Chondrocyte (in vitro differentiated cells): ENCODE measurements around the gene RPS6KA3. TPM values are rescaled to one million over a fixed set of nuclear protein-coding genes. Genes with fewer than 3 reads are reported as not detected.

ENCODE experiments used
- DNase-seq: peaks from one replicate; pipeline ENCODE4 v3.0.0; 2021; ENCODE audit warnings: mixed read lengths, low spot score
- H3K27ac Mint-ChIP-seq: one replicate; pipeline ENCODE4 v1.8.0; 2021; ENCODE audit warnings: mild to moderate bottlenecking, moderate library complexity, mixed read lengths; ENCODE audit not compliant: unreplicated experiment
- H3K27me3 Mint-ChIP-seq: 2 replicates; pipeline ENCODE4 v1.8.0; 2021; ENCODE audit warnings: low read depth, mixed read lengths
- H3K36me3 Mint-ChIP-seq: 2 replicates; pipeline ENCODE4 v1.8.0; 2021; ENCODE audit warnings: low read depth, mixed read lengths
- H3K4me1 Mint-ChIP-seq: 2 replicates; pipeline ENCODE4 v1.8.0; 2021; ENCODE audit warnings: low read depth, mild to moderate bottlenecking, mixed read lengths
- H3K4me3 Mint-ChIP-seq: one replicate; pipeline ENCODE4 v1.8.0; 2021; ENCODE audit warnings: mild to moderate bottlenecking, moderate library complexity, mixed read lengths; ENCODE audit not compliant: unreplicated experiment
- H3K9me3 Mint-ChIP-seq: 2 replicates; pipeline ENCODE4 v1.8.0; 2021; ENCODE audit warnings: low read depth, mixed read lengths
- CTCF ChIP-seq: fragments of 200-600 bp; sonication (generic); IDR thresholded peaks from 2 replicates; pipeline ENCODE4 v1.5.0; 2021; ENCODE audit warnings: antibody characterized with exemption, mild to moderate bottlenecking, moderate library complexity
- total RNA-seq: library from RNA; stranded (reverse); gene quantifications from 3 replicates; pipeline ENCODE4 v1.2.1, GENCODE V29; 2021

Gene RPS6KA3
- total RNA-seq, 1 donor from 2014 or later = 18.4 TPM

DNA sequence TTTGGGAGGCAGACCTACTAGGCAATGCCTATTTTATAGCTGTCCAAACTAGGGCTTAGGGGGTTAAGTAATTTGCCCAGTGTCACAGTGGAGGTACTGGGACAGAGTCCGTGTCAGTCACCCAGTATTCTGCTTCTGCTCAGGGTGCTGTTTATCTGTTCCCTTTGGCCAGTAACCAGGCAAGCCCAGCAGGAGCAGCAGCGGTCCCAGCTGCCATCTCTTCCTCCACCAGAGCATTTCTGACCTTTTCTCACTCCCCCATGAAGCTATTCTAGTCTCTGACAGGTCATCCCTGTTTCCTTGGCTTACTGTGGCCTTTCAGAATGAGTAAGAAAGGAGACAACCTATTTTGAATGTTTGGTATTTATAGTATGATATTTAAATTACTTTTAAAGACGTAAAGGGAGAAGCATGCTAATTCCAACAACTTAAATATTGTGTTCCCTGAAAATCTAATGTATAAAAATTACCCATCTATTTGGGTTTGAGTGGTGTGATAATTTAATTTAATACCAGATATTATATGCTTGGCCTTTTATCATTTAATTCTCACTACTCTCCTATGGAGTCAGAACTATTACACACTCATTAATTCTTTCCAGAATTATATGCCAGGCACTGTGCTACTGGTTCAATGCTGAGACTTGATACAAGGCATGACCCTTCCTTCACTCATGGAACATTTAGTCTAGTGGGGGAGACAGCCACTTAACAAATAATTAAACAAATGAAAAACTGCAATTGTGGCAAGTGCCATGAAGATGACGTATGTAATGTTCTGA, 60.6 kb downstream of the RPS6KA3 start:
- TF ChIP-seq CTCF = no peak
- H3K27ac Mint-ChIP-seq = no peak overlapping the region

DNA sequence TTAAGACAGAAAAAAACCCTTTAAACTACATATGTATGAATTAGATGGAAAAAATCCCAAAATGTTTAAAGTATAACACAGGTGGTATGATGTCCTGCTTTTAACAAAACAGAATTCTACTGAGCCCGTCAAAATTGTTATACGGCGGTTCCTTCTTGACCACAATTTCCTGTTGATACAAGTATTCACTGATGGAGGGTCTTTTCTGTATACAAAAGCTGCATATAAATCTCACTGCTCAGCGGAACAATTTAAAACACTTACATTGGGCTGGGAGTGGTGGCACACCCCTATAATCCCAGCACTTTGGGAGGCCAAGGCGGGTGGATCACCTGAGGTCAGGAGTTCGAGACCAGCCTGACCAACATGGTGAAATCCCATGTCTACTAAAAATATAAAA, 62.4 kb downstream of the RPS6KA3 start:
- H3K9me3 Mint-ChIP-seq = peaks cover 5% of the 10 kb centered on the region
- H3K27me3 Mint-ChIP-seq = no peaks in the 10 kb centered on the region
- no peaks in the 10 kb centered on the region for H3K4me1 Mint-ChIP-seq
- no peak for TF ChIP-seq CTCF
- no peak overlapping the region for H3K27ac Mint-ChIP-seq
- H3K4me3 Mint-ChIP-seq = no peak overlapping the region
- DNase-seq = no peak
- peaks cover 6% of the 10 kb centered on the region for H3K36me3 Mint-ChIP-seq

More for the DNA sequence above, 60.6 kb downstream of the RPS6KA3 start:
- H3K4me3 Mint-ChIP-seq = no peak overlapping the region
- H3K27me3 Mint-ChIP-seq = no peaks in the 10 kb centered on the region
- no peak for DNase-seq
- H3K9me3 Mint-ChIP-seq = no peaks in the 10 kb centered on the region
- peaks cover 6% of the 10 kb centered on the region for H3K36me3 Mint-ChIP-seq
- no peaks in the 10 kb centered on the region for H3K4me1 Mint-ChIP-seq

DNA sequence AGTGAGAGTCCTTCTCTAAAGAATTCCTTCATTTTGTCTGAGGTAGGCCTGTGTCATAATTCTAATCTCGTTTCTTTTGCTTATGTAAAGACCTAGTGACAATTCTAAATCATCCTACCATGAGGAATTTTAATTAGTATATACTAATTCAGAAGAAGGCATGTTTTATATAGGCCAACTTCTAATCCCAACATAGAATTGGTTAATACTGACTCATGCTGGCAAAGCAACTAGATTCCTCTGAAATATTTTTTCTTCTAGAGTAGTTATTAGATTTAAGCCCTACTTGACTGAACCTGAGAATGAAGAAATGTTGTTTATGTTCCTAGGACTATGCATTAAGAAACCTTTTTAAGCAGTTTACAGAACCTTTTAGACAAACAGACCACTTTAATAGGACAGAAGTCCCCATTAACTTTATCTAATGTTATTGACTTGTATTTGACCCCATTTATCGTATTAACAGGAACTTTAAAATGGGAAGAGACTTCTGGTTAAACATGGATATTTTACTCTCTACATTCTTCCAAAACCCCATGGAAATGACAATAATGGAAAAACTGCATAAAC, 69.0 kb downstream of the RPS6KA3 start:
- H3K27me3 Mint-ChIP-seq = no peaks in the 10 kb centered on the region
- DNase-seq = no peak
- peaks cover 7% of the 10 kb centered on the region for H3K9me3 Mint-ChIP-seq
- no peak overlapping the region for H3K4me3 Mint-ChIP-seq
- H3K36me3 Mint-ChIP-seq = peaks cover 2% of the 10 kb centered on the region
- no peak overlapping the region for H3K27ac Mint-ChIP-seq
- H3K4me1 Mint-ChIP-seq = peaks cover 4% of the 10 kb centered on the region
- TF ChIP-seq CTCF = no peak

DNA sequence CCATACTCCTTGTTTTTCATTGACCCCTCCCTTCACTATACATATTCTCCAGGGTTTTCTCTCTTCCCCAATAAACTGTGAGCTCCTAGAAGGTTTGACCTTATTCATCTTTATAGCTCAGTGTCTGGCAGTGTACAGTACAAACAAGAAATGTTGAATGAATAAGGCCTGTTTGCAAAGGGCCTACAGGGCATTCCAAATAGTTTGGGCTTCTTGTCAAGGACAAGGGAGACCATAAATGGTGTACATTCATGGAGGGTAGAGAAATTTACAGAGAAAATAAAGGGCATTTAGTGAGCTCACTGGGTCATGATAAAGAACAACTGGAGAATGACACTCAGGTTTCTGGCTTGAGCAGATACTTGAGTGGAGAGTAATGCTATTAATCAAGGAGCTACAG, 77.5 kb downstream of the RPS6KA3 start:
- Mint-ChIP-seq H3K4me1 (no peaks in the 10 kb centered on the region), H3K27me3 (no peaks in the 10 kb centered on the region), H3K36me3 (peaks cover 7% of the 10 kb centered on the region), H3K4me3 (no peak overlapping the region), H3K9me3 (peaks cover 4% of the 10 kb centered on the region), H3K27ac (no peak overlapping the region)
- TF ChIP-seq CTCF = no peak
- no peak for DNase-seq

DNA sequence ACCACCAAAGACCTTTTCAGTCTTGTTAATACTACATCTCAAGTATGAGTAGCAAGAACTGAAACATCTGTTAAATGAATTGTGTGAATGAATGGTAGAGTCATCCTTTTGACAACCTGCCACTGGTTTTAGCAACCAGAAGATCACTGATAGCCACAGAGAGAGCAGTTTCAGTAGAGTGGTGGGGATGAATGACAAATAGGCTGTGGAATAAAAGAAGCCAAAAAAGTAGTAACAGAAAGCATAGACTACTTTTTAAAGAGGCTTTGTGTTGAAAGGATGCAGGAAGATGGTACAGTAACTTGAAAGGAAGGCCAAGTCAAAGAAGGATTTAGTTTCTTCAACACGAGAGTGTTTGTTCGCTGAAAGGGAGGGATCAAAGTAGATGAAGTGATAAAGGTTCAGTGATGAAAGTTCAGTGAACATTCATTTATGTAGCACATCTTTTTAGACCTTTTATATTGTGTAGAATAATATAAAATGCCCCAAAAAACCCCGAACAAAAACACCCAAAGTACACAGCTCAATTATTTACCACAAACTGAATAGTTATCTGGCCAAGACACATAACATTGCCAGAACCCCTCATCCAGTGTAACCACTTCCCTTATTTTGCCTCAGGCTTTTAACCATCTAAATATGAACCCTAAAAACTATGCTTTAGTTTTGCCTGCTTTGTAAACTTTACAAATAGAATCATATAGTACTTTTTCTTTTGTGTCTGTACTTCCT, 84.9 kb downstream of the RPS6KA3 start:
- no peaks in the 10 kb centered on the region for H3K27me3 Mint-ChIP-seq

More for the DNA sequence above, 84.9 kb downstream of the RPS6KA3 start:
- no peak for TF ChIP-seq CTCF
- no peak for DNase-seq
- H3K9me3 Mint-ChIP-seq = no peaks in the 10 kb centered on the region
- no peak overlapping the region for H3K4me3 Mint-ChIP-seq
- peaks cover 5% of the 10 kb centered on the region for H3K36me3 Mint-ChIP-seq
- H3K27ac Mint-ChIP-seq = no peak overlapping the region
- no peaks in the 10 kb centered on the region for H3K4me1 Mint-ChIP-seq
